Bronchial epithelial cell (primary cell): ENCODE results near the gene TNFRSF11A. TPM values are rescaled to one million over a fixed set of nuclear protein-coding genes. Genes with fewer than 3 reads are reported as not detected.

ENCODE experiments used
- DNase-seq: peaks from one replicate; pipeline ENCODE4 v3.0.0-alpha.2; 2010; ENCODE audit warnings: low read depth
- FAIRE-seq: peaks from 2 replicates; lab custom pipeline; 2011; peaks lifted over from hg19 to GRCh38; lab: Jason Lieb, UNC
- H3K27me3 ChIP-seq: 2 replicates; pipeline ENCODE4 v1.5.1; 2011; ENCODE audit warnings: low read length; ENCODE audit not compliant: control insufficient read depth, insufficient read depth
- H3K36me3 ChIP-seq: 2 replicates; pipeline ENCODE4 v1.5.1; 2011; ENCODE audit warnings: low read length; ENCODE audit not compliant: control insufficient read depth, insufficient read depth
- H3K4me3 ChIP-seq: 2 replicates; pipeline ENCODE4 v1.5.1; 2011; ENCODE audit warnings: mild to moderate bottlenecking, low read depth, low read length, control low read depth
- CTCF ChIP-seq: IDR thresholded peaks from 2 replicates; pipeline ENCODE4 v1.5.1; 2011; ENCODE audit warnings: mild to moderate bottlenecking, moderate library complexity, low read length, control low read depth, inconsistent platforms; ENCODE audit not compliant: insufficient read depth, severe bottlenecking
- total RNA-seq: library from RNA; depleted of rRNA; stranded (reverse); fragments of >200 nt; gene quantifications from 2 replicates; pipeline ENCODE4 v1.2.1, GENCODE V29; 2014

The TNFRSF11A gene
- total RNA-seq, 1 donor from 2014 or later, result under 0.01 TPM

- DNase-seq (no peak), FAIRE-seq (no peak)
- H3K36me3 ChIP-seq, result no peaks in the 10 kb centered on the region
- no peaks in the 10 kb centered on the region for H3K27me3 ChIP-seq
- no peak overlapping the region for H3K4me3 ChIP-seq
- TF ChIP-seq CTCF, result no peak
Measured at GRCh38 chr18:62371436-62371835, 46.3 kb downstream of the TNFRSF11A start.

GRCh38 chr18:62372156-62372555 is 47.0 kb downstream of the TNFRSF11A start:
- Histone ChIP-seq H3K4me3 (no peak overlapping the region), H3K36me3 (no peaks in the 10 kb centered on the region), H3K27me3 (no peaks in the 10 kb centered on the region)
- FAIRE-seq, result no peak
- DNase-seq, result no peak
- no peak for TF ChIP-seq CTCF

- DNase-seq, result no peak
- H3K36me3 ChIP-seq, result no peaks in the 10 kb centered on the region
- H3K27me3 ChIP-seq, result no peaks in the 10 kb centered on the region
- FAIRE-seq, result no peak
- H3K4me3 ChIP-seq, result no peak overlapping the region
- no peak for TF ChIP-seq CTCF
Measured at GRCh38 chr18:62372882-62373281, 47.8 kb downstream of the TNFRSF11A start.

- Histone ChIP-seq H3K4me3 (no peak overlapping the region), H3K36me3 (no peaks in the 10 kb centered on the region), H3K27me3 (no peaks in the 10 kb centered on the region)
- DNase-seq, result peak; percentile 27
- peak; percentile 18 for FAIRE-seq
- no peak for TF ChIP-seq CTCF
Measured at GRCh38 chr18:62374410-62374965, 49.4 kb downstream of the TNFRSF11A start.

GRCh38 chr18:62377131-62377807 is 52.2 kb downstream of the TNFRSF11A start:
- FAIRE-seq (no peak), DNase-seq (no peak)
- no peak overlapping the region for H3K4me3 ChIP-seq
- no peaks in the 10 kb centered on the region for H3K27me3 ChIP-seq
- no peak for TF ChIP-seq CTCF
- no peaks in the 10 kb centered on the region for H3K36me3 ChIP-seq
